ENCODE measurements around the gene WSCD1. TPM values are rescaled to one million over a fixed set of nuclear protein-coding genes. Genes with fewer than 3 reads are reported as not detected.

The WSCD1 gene
- total and polyA plus RNA-seq, 2 donors (not counting 1 experiment from before 2014, with no cell fraction given): not detected

DNA sequence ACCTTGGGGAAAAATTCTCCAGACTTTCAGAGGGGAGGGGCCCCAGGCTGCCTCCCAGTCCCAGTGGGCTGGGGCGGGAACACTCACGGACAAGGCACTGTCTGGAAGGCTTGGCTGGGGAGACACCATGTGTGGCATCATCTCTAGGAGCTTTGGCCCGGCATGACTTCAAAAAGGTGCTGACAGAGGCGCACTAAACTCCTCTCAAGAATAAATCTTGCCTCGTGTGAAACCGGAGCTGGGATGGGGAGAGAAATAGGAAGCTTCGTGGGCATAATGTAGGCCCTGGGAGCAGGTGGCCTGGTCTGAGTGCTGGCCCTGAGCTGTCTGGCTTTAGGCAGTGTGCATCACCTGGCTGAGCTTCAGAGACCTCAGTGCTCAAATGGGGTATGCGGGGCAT lies 5.7 kb downstream of the WSCD1 start:
- peaks cover 4% of the 10 kb centered on the region for H3K4me1 Mint-ChIP-seq
- Histone ChIP-seq H2AFZ (ENCODE audit: insufficient read depth, low read depth, low read length, poor library complexity, severe bottlenecking) (no peak overlapping the region), H3K4me1 (ENCODE audit: control insufficient read depth in 2 of 2, insufficient read depth in 2 of 2, low read length in 2 of 2) (peaks cover 6 to 9% of the 10 kb centered on the region in 2 donors), H3K27ac (ENCODE audit: low read length in 2 of 2) (no peak overlapping the region), H4K20me1 (ENCODE audit: control insufficient read depth, insufficient read depth, low read length, poor library complexity, severe bottlenecking) (no peaks in the 10 kb centered on the region), H3K36me3 (replicated peaks in 1 of 2; ENCODE audit: control extremely low read depth in 1 of 2, control insufficient read depth in 1 of 2, extremely low read depth in 1 of 2, insufficient read depth in 2 of 2, low read length in 1 of 2) (no peaks in the 10 kb centered on the region), H3K9ac (ENCODE audit: low read length) (no peak overlapping the region), H3K79me2 (ENCODE audit: control insufficient read depth, insufficient read depth, low read length) (no peaks in the 10 kb centered on the region), H3K4me3 (ENCODE audit: control extremely low read depth in 1 of 5, extremely low read depth in 1 of 5, insufficient read depth in 1 of 5, low read depth in 2 of 5, low read length in 4 of 5) (no peak overlapping the region), H3K4me2 (replicated peaks; ENCODE audit: low read depth, low read length, poor library complexity, severe bottlenecking) (no peak overlapping the region), H3K9me3 (ENCODE audit: control extremely low read depth in 1 of 3, control insufficient read depth in 2 of 3, insufficient read depth in 1 of 3, low read length in 2 of 3) (no peaks in the 10 kb centered on the region), H3K27me3 (replicated peaks in 1 of 4; ENCODE audit: control extremely low read depth in 1 of 4, control insufficient read depth in 3 of 4, insufficient read depth in 4 of 4, low read length in 3 of 4) (peaks cover 0 to 25% (median 3%) of the 10 kb centered on the region in 4 experiments)
- no peak overlapping the region for H3K27ac Mint-ChIP-seq
- TF ChIP-seq, protein P1, sequence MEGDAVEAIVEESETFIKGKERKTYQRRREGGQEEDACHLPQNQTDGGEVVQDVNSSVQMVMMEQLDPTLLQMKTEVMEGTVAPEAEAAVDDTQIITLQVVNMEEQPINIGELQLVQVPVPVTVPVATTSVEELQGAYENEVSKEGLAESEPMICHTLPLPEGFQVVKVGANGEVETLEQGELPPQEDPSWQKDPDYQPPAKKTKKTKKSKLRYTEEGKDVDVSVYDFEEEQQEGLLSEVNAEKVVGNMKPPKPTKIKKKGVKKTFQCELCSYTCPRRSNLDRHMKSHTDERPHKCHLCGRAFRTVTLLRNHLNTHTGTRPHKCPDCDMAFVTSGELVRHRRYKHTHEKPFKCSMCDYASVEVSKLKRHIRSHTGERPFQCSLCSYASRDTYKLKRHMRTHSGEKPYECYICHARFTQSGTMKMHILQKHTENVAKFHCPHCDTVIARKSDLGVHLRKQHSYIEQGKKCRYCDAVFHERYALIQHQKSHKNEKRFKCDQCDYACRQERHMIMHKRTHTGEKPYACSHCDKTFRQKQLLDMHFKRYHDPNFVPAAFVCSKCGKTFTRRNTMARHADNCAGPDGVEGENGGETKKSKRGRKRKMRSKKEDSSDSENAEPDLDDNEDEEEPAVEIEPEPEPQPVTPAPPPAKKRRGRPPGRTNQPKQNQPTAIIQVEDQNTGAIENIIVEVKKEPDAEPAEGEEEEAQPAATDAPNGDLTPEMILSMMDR (IDR thresholded peaks at IDR 0.05): no peak
- no peak for TF ChIP-seq EZH2 (IDR thresholded peaks at IDR 0.05; ENCODE audit: borderline replicate concordance, insufficient read depth, low read depth, low read length, poor library complexity, severe bottlenecking)
- peaks cover 31% of the 10 kb centered on the region for H3K27me3 Mint-ChIP-seq
- ChIA-PET POLR2A (no interaction called here), CTCF (no interaction called here)
- H3K9me3 Mint-ChIP-seq (ENCODE audit: insufficient read depth): no peaks in the 10 kb centered on the region
- intact Hi-C loops (cut with micrococcal nuclease): no loop called here
- no peak overlapping the region for H3K4me3 Mint-ChIP-seq
- 91% methylated on average over 6 of the region's 8 CpGs for WGBS (ENCODE audit: insufficient coverage)
- ATAC-seq (ENCODE audit: low read depth): no peak
- no peak for DNase-seq

DNA sequence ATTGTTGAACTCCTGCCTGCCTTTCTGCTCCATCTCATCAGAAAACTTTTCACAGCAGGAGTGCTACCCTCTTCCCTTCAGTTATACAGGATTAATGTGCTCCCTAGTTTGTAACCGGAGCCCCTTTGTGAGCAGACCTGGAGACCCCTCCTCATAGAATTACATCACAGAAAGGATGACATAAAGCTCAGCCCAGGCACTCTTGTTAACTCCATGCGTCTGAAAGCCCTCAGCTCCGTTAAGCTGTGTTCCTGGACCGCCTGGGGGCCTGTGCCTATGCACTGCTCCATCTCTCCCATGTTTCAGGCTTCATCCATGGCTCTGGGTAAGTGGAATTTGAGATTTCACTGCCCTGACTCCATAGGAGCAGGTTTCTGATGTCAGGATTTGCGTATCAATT lies 7.6 kb downstream of the WSCD1 start:
- no peak for ATAC-seq (ENCODE audit: low read depth)
- intact Hi-C loops (cut with micrococcal nuclease): no loop called here
- H3K27me3 ChIP-seq (replicated peaks in 1 of 4; ENCODE audit: control extremely low read depth in 1 of 4, control insufficient read depth in 3 of 4, insufficient read depth in 4 of 4, low read length in 3 of 4): peaks cover 0 to 7% (median 0%) of the 10 kb centered on the region in 4 experiments
- H3K27me3 Mint-ChIP-seq: peaks cover 17% of the 10 kb centered on the region
- H3K4me1 Mint-ChIP-seq: no peaks in the 10 kb centered on the region
- POLR2A ChIA-PET: no interaction called here
- TF ChIP-seq, protein P1 (IDR thresholded peaks at IDR 0.05): no peak
- no peak for TF ChIP-seq EZH2 (IDR thresholded peaks at IDR 0.05; ENCODE audit: borderline replicate concordance, insufficient read depth, low read depth, low read length, poor library complexity, severe bottlenecking)
- H3K4me3 Mint-ChIP-seq: no peak overlapping the region
- DNase-seq: no peak
- CTCF ChIA-PET: no interaction called here
- no peak overlapping the region for H3K27ac Mint-ChIP-seq
- H3K79me2 ChIP-seq (ENCODE audit: control insufficient read depth, insufficient read depth, low read length): no peaks in the 10 kb centered on the region
- no peak overlapping the region for H3K4me2 ChIP-seq (replicated peaks; ENCODE audit: low read depth, low read length, poor library complexity, severe bottlenecking)
- no peak overlapping the region for H2AFZ ChIP-seq (ENCODE audit: insufficient read depth, low read depth, low read length, poor library complexity, severe bottlenecking)
- H3K9me3 ChIP-seq (ENCODE audit: control extremely low read depth in 1 of 3, control insufficient read depth in 2 of 3, insufficient read depth in 1 of 3, low read length in 2 of 3): no peaks in the 10 kb centered on the region
- 68% methylated on average over 4 of the region's 5 CpGs for WGBS (ENCODE audit: insufficient coverage)
- H3K36me3 ChIP-seq (replicated peaks in 1 of 2; ENCODE audit: control extremely low read depth in 1 of 2, control insufficient read depth in 1 of 2, extremely low read depth in 1 of 2, insufficient read depth in 2 of 2, low read length in 1 of 2): no peaks in the 10 kb centered on the region
- no peaks in the 10 kb centered on the region for H4K20me1 ChIP-seq (ENCODE audit: control insufficient read depth, insufficient read depth, low read length, poor library complexity, severe bottlenecking)
- no peak overlapping the region for H3K9ac ChIP-seq (ENCODE audit: low read length)
- no peaks in the 10 kb centered on the region for H3K9me3 Mint-ChIP-seq (ENCODE audit: insufficient read depth)
- H3K4me1 ChIP-seq (ENCODE audit: control insufficient read depth in 2 of 2, insufficient read depth in 2 of 2, low read length in 2 of 2): no peaks in the 10 kb centered on the region
- H3K4me3 ChIP-seq (ENCODE audit: control extremely low read depth in 1 of 5, extremely low read depth in 1 of 5, insufficient read depth in 1 of 5, low read depth in 2 of 5, low read length in 4 of 5): no peak overlapping the region
- no peak overlapping the region for H3K27ac ChIP-seq (ENCODE audit: low read length in 2 of 2)
